HG03045 (cell line): Measurements from ENCODE around the gene ZNF346.
"Not testable (repeated sequence)": the region's sequence is repeated elsewhere in the genome, so short reads cannot be mapped to it uniquely, and the experiment has no call there.

Experiments used
- ATAC-seq: cut with Tn5 transposase; IDR thresholded peaks from one replicate; pipeline ENCODE4 v1.9.1; 2021; ENCODE audit warnings: mild to moderate bottlenecking, moderate library complexity; ENCODE audit not compliant: unreplicated experiment

ZNF346 gene

DNA sequence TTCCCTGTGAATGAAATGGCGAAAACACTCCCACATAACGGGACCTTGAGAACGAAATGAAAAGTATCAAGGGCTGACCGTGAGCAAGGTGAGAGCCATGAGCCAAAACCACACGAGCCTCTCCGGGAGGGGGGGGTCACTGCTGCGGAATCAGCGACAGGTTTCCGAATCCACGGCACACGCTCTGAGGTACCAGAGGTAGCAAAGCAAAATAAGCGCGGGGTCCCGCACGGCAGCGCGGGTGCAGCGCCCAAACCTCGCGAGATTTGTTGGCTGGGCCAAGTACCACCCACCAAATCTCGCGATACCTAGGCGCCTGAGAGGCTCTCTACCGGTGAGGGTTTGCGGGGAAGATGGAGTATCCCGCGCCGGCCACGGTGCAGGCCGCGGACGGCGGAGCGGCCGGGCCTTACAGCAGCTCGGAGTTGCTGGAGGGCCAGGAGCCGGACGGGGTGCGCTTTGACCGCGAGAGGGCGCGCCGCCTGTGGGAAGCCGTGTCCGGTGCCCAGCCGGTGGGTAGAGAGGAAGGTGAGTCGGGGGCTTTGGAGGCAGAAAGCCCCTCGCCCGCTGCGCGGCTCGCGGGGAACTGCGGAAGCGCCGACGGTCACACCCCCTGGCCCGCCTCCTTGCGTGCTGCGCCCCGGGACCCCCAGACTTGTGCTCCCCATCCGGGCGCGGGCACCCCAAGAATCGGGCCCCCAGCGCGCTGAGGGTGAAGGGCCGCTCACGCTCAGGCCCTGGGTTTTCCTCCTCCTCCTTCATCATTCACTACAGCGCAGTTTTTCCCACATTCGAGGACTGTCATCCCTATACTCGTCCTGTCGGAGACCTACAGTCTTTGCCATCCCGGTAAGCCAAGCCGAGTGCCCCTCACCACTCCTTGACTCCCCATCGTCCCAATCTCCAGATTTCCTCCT is at the start of gene ZNF346:
ZNF346 (plus strand) TSS at position 311 of the 917 bp plus-strand sequence; CDS start at position 354, 43 bp downstream.
- ATAC-seq: peak; percentile 86

- no peak for ATAC-seq
These were observed 42.8 kb upstream of the ZNF346 start for GRCh38 chr5:176979669-176980068.

GRCh38 chr5:176980818-176981217 is 41.7 kb upstream of the ZNF346 start:
- no peak for ATAC-seq

DNA sequence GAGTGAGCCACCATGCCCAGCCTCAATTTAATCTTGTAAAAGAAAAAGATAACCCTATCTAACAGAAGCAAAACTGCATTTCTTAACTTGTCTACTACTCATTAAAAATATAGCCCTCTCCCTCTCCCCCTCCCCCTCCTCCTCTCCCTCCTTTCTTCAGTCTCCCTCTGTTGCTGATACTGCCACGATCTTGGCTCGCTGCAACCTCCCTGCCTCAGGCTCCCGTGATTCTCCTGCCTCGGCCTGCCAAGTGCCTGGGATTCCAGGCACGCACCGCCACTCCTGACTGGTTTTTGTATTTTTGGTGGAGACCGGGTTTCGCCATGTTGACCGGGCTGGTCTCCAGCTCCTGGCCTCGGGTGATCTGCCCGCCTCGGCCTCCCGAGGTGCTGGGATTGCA is 39.4 kb upstream of the ZNF346 start:
- not testable (repeated sequence) for ATAC-seq

- ATAC-seq: not testable (repeated sequence)
These were observed 38.9 kb upstream of the ZNF346 start for GRCh38 chr5:176983593-176983992.

- not testable (repeated sequence) for ATAC-seq
These were observed 38.3 kb upstream of the ZNF346 start for GRCh38 chr5:176984176-176984575.

DNA sequence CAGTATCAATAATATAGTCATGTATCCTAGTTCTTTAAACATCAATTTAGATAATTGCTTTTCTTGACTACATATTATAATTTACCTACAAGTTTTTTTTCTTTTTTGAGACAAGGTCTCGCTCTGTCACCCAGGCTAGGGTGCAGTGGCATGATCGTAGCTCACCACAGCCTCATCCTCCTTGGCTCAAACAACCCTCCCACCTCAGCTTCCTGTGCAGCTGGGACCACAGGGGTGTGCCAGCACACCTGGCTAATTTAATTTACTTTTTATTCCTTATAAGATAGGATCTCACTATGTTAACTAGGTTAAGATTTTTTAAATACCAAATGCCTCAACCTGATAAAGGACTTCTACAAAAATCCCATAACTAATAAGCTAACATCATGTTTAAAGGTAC is 37.0 kb upstream of the ZNF346 start:
- ATAC-seq: no peak

DNA sequence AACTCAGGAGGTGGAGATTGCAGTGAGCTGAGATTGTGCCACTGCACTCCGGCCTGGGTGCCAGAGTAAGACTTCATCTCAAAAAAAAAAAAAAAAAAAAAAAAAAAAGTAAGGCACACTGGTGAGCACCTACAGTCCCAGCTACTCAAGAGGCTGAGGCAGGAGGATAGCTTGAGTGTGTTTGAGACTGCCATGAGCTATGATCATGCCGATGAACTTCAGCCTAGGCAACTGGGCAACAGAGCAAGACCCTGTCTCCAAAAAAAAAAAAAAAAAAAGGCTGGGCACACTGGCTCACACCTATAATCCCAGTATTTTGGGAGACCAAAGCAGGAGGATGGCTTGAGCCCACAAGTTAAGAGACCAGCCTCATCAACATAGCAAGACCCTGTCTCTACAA is 36.2 kb upstream of the ZNF346 start:
- ATAC-seq: no peak

DNA sequence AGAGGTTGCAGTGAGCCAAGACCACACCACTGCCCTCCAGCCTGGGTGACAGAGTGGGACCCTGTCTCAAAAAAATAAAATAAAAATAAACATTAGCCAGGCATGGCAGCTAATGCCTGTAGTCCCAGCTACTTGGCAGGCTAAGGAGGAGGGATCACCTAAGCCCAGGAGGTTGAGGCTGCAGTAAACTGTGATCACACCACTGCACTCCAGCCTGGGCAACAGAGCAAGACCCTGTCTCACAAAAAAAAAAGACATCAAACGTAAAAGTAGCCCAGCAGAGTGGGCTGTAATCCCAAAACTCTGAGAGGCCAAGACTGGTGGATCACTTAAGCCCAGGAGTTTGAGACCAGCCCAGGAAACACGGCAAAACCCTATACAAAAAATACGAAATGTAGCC is 34.9 kb upstream of the ZNF346 start:
- no peak for ATAC-seq

DNA sequence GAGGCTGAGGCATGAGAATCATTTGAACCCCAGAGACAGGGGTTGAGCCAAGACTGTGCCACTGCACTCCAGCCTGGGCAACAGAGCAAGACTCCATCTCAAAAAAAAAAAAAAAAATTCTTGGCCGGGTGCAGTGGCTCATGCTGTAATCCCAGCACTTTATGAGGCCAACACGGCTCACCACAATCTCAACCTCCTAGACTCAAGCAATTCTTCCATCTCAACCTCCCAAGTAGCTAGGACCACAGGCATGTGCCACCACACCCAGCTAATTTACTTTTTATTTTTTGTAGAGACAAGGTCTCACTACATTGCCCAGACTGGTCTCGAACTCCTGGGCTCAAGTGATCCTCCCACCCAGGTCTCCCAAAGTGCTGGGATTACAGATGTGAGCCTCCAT is 29.4 kb upstream of the ZNF346 start:
- ATAC-seq: not testable (repeated sequence)

DNA sequence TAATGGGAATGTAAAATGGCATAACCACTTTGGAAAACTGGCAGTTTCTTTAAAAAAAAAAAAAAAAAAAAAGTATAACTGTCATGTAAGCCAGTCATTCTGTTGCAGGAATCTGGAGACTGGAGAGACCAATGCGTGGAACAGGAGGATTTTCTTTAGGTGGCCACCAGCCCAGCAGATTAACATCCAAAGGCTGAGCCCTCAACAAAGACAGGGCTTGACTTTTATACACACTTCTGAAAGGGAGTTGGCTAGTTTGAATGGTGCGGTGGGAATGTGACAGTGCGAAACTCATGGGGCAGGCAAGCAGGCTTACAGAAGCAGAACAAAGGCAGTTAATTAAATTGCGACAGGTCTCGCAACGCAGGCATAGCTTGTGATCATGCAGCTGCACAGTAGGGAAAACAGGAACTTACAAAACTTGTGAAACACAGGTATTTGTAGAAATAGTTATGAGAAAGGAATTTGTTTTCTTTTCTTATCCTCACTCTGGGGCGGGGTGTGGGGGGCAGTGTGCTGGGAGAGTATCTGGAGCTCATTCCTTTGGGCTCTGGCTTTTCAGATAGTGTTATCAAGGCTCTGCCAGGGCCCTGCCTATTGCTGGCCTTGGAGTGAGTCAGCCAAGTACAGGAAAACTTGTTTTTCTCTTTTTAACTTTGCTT is 27.9 kb upstream of the ZNF346 start:
- no peak for ATAC-seq

DNA sequence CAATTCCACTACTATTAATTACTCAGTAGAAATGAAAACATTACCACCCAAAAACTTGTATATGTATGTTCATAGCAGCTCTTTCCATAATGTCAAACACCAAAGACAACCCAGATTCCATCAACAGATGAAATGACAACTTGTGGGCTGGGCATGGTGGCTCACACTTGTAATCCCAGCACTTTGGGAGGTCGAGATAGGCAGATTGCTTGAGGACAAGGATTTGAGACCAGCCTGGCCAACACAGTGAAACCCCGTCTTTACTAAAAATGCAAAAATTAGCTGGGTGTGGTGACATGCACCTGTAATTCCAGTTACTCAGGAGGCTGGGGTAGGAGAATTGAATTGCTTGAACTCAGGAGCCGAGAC is 27.4 kb upstream of the ZNF346 start:
- ATAC-seq: no peak

DNA sequence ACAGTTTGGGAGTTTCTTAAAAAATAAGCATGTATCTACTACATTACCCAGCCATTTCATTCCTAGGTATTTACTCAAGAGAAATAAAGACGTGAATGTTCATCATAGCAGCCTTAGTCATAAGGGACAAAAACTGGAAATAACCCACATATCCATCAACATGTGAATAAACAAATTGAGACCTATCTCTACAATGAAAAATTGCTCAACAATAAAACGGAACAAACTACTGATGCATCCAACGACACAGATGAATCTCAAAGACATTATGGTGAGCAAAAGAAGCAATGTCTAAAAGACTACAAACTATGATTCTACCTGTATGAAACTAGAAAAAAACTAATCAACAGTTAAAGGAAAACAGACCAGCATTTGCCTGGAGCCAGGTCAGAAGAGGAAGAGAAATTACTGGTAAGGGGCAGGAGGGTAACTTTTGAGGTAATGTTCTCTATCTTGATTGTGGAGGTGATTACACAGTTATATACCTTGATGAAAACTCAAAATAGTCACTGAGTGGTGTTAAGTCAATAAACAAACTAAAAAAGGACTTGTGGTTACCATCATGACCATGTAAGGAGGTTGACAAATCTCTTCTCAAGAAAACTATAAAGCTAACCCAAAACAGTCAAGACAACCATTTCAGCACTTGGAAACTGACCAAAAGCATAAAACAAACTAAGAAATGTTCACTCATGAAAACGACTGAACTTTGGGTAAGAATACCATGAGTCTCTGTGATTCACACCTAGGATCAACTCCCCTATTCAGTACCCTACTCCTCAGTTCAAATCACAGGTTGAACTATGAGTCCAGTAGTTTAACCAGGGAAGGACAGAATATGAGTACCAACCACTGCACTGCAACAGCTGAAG is 26.4 kb upstream of the ZNF346 start:
- ATAC-seq: no peak

DNA sequence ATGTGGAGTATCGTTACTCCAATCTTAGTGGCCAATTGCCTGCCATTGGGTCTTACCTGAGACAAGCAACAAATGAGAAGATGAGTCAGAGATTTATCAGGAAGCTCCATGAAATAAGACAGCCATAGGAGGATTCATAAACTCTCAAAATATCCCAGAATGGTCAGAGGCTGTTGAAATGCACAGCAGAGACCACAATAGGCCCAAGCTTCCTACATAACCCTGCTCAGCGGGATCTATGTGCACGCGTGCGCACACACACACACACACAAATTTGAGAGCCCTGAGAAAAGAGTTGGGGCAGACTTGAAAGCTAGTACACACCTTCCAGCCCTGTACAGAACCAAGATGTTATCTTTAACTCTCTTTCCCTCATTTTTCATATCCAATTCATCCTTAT is 25.7 kb upstream of the ZNF346 start:
- no peak for ATAC-seq

- ATAC-seq: no peak
These were observed 23.7 kb upstream of the ZNF346 start for GRCh38 chr5:176998828-176999227.

- ATAC-seq: not testable (repeated sequence)
These were observed 23.0 kb upstream of the ZNF346 start for GRCh38 chr5:176999526-176999925.

DNA sequence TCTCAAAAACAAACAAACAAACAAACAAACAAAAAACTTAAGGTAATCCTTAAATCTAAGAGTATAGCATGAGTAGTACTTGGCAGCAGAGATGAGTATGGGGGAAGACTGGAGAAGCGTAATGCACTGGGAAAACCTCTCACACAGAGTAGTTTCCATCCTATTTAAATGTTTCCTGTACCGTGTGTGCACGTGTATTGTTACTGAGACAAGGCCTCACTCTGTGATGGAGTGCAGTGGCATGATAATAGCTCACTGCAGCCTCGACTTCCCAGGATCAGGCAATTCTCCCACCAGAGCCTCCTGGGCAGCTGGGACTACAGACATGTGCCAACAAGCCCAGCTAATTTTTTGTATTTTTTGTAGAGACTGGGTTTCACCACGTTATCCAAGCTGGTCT is 18.8 kb upstream of the ZNF346 start:
- no peak for ATAC-seq

GRCh38 chr5:177004961-177005360 is 17.5 kb upstream of the ZNF346 start:
- ATAC-seq: no peak

DNA sequence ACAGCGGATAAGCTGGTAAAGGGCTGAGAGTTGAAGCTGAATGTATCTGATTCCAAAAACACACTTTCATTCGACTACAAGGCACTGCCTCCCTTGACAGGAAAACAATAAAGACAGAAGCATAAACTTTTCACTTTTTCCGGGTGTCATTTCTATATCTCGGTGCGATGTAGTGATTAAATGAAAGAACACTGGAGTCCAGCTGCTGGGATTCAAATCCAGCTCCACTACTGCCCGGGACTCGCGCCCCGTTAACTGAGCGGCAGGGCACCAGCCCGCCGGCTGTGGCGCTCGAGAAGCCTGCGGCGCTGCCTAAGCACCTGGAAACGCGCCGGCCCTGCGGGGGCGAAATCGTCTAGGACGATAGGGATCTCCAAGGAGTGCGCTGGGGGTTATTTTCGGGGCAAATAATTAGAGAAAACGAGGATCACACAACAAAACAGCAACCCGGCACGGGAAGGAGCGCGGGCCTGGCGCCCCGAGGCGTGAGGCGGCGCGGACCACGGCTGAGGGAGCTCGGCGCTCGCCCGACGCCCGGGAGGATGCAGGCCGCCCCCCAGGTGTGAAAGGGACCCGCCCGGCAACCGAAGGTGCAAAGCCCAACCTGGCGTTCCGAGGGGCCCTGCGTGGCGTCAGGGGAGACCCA is 16.8 kb upstream of the ZNF346 start:
- ATAC-seq: peak; percentile 51

- peak; percentile 67 for ATAC-seq
These were observed 16.1 kb upstream of the ZNF346 start, which contains the start of gene UIMC1 for GRCh38 chr5:177006265-177006972. UIMC1 (minus strand) TSS chr5:177006779; CDS start chr5:176982615, 24,164 bp downstream.
